Measurements from ENCODE around the gene PIK3CD.
"Not testable (repeated sequence)": the region's sequence is repeated elsewhere in the genome, so short reads cannot be mapped to it uniquely, and the experiment has no call there.

The PIK3CD gene

GRCh38 chr1:9736241-9736640 is 84.7 kb downstream of the PIK3CD start:
- DNase-seq (ENCODE audit: low read depth in 2 of 2): no peak

- no peak for DNase-seq (ENCODE audit: low read depth in 2 of 2)
Measured at GRCh38 chr1:9737057-9737456, 85.5 kb downstream of the PIK3CD start.

- DNase-seq (ENCODE audit: low read depth in 2 of 2): no peak
Measured at GRCh38 chr1:9737671-9738070, 86.1 kb downstream of the PIK3CD start.

GRCh38 chr1:9744106-9744799 is 92.7 kb downstream of the PIK3CD start:
- no peak for DNase-seq (ENCODE audit: low read depth in 2 of 2)

GRCh38 chr1:9746211-9746610 is 94.7 kb downstream of the PIK3CD start:
- DNase-seq (ENCODE audit: low read depth in 2 of 2): no peak

- no peak for DNase-seq (ENCODE audit: low read depth in 2 of 2)
Measured at GRCh38 chr1:9746651-9747050, 95.1 kb downstream of the PIK3CD start.

- DNase-seq (ENCODE audit: low read depth in 2 of 2): not testable (repeated sequence)
Measured at GRCh38 chr1:9748391-9748790, 96.9 kb downstream of the PIK3CD start.

- DNase-seq (ENCODE audit: low read depth in 2 of 2): no peak
Measured at GRCh38 chr1:9749361-9749760, 97.8 kb downstream of the PIK3CD start.

GRCh38 chr1:9751971-9752370 is 100.4 kb downstream of the PIK3CD start:
- DNase-seq (ENCODE audit: low read depth in 2 of 2): no peak

GRCh38 chr1:9753121-9753531 is 101.6 kb downstream of the PIK3CD start:
- no peak for DNase-seq (ENCODE audit: low read depth in 2 of 2)

GRCh38 chr1:9755441-9755995 is 104.0 kb downstream of the PIK3CD start:
- DNase-seq (ENCODE audit: low read depth in 2 of 2): no peak

GRCh38 chr1:9758559-9759121 is 107.1 kb downstream of the PIK3CD start:
- no peak for DNase-seq (ENCODE audit: low read depth in 2 of 2)

- DNase-seq (ENCODE audit: low read depth in 2 of 2): no peak
Measured at GRCh38 chr1:9759939-9760338, 108.4 kb downstream of the PIK3CD start.

- no peak for DNase-seq (ENCODE audit: low read depth in 2 of 2)
Measured at GRCh38 chr1:9760824-9761223, 109.3 kb downstream of the PIK3CD start.

GRCh38 chr1:9761855-9762254 is 110.3 kb downstream of the PIK3CD start:
- no peak for DNase-seq (ENCODE audit: low read depth in 2 of 2)

GRCh38 chr1:9762446-9762845 is 110.9 kb downstream of the PIK3CD start:
- DNase-seq (ENCODE audit: low read depth in 2 of 2): not testable (repeated sequence)

GRCh38 chr1:9763914-9764313 is 112.4 kb downstream of the PIK3CD start:
- DNase-seq (ENCODE audit: low read depth in 2 of 2): no peak

GRCh38 chr1:9764550-9764949 is 113.0 kb downstream of the PIK3CD start:
- DNase-seq (ENCODE audit: low read depth in 2 of 2): no peak

GRCh38 chr1:9766759-9767442 is 115.4 kb downstream of the PIK3CD start:
- DNase-seq (ENCODE audit: low read depth in 2 of 2): no peak

- no peak for DNase-seq (ENCODE audit: low read depth in 2 of 2)
Measured at GRCh38 chr1:9767964-9768668, 116.6 kb downstream of the PIK3CD start.

- DNase-seq (ENCODE audit: low read depth in 2 of 2): no peak
Measured at GRCh38 chr1:9768983-9769382, 117.5 kb downstream of the PIK3CD start.

- DNase-seq (ENCODE audit: low read depth in 2 of 2): no peak
Measured at GRCh38 chr1:9770298-9770697, 118.8 kb downstream of the PIK3CD start.

Data from activated CD8-positive, alpha-beta memory T cell treated with anti-CD3 and anti-CD28 coated beads for 4 hours (primary cell).